Fibroblast of lung (primary cell): ENCODE results near the gene DEPP1. TPM values are rescaled to one million over a fixed set of nuclear protein-coding genes. Genes with fewer than 3 reads are reported as not detected.
A peak's percentile ranks its signal among the peaks of the same experiment; 100 is the strongest.

Experiments
- DNase-seq, 2 donors: peaks; one replicate each; pipeline versions ENCODE4 v3.0.0 to v3.0.0-alpha.2; 2010; ENCODE audit warnings: low read depth in 2 of 2
- H2AFZ ChIP-seq: 2 replicates; pipeline ENCODE4 v1.5.1; 2012; ENCODE audit warnings: low read length, control low read depth, inconsistent platforms
- H3K27ac ChIP-seq: 2 replicates; pipeline ENCODE4 v1.5.1; 2011; ENCODE audit warnings: low read length, control low read depth; ENCODE audit not compliant: insufficient read depth
- H3K27me3 ChIP-seq: 2 replicates; pipeline ENCODE4 v1.5.1; 2011; ENCODE audit warnings: mild to moderate bottlenecking, low read length; ENCODE audit not compliant: control insufficient read depth, insufficient read depth
- H3K36me3 ChIP-seq: 2 replicates; pipeline ENCODE4 v1.5.1; 2011; ENCODE audit warnings: low read length; ENCODE audit not compliant: control insufficient read depth, insufficient read depth
- H3K4me1 ChIP-seq: 2 replicates; pipeline ENCODE4 v1.5.1; 2011; ENCODE audit warnings: low read length; ENCODE audit not compliant: control insufficient read depth, insufficient read depth; ENCODE audit errors: extremely low read depth
- H3K4me2 ChIP-seq: 2 replicates; pipeline ENCODE4 v1.5.1; 2011; ENCODE audit warnings: low read length, control low read depth; ENCODE audit not compliant: insufficient read depth; ENCODE audit errors: extremely low read depth
- H3K4me3 ChIP-seq, 4 experiments: fragments of 200-600 bp in 1 of 4; sonication (generic) in 1 of 4; replicated peaks in 1 of 4; 2 replicates each; pipeline ENCODE4 v1.5.1; 2011 to 2016; ENCODE audit warnings: low read length in 4 of 4, low read depth in 3 of 4, mild to moderate bottlenecking in 3 of 4, control low read depth in 2 of 4, inconsistent platforms in 1 of 4, mixed read lengths in 1 of 4; ENCODE audit not compliant: insufficient read depth in 1 of 4; ENCODE audit errors: control extremely low read depth in 1 of 4
- H3K79me2 ChIP-seq: 2 replicates; pipeline ENCODE4 v1.5.1; 2012; ENCODE audit warnings: mild to moderate bottlenecking, low read length, inconsistent platforms; ENCODE audit not compliant: control insufficient read depth, insufficient read depth
- H3K9ac ChIP-seq: 2 replicates; pipeline ENCODE4 v1.5.1; 2011; ENCODE audit warnings: mild to moderate bottlenecking, low read length, control low read depth; ENCODE audit not compliant: insufficient read depth
- H3K9me3 ChIP-seq: 2 replicates; pipeline ENCODE4 v1.5.1; 2012; ENCODE audit warnings: low read depth, low read length; ENCODE audit not compliant: control insufficient read depth, insufficient read depth
- H4K20me1 ChIP-seq: 2 replicates; pipeline ENCODE4 v1.5.1; 2011; ENCODE audit warnings: low read length; ENCODE audit not compliant: control insufficient read depth, insufficient read depth; ENCODE audit errors: extremely low read depth
- EZH2 ChIP-seq: IDR thresholded peaks from 2 replicates; pipeline ENCODE4 v1.5.1; 2012; ENCODE audit warnings: low read length, control low read depth, mild to moderate bottlenecking; ENCODE audit errors: missing control alignments
- polyA plus RNA-seq, 2 donors: library from polyadenylated mRNA; depleted of rRNA in 1 of 2; stranded (reverse) in 1 of 2; unstranded in 1 of 2; fragments of >200 nt; gene quantifications; 2 replicates each; pipeline ENCODE4 v1.2.1, GENCODE V29; 2011 to 2012; ENCODE audit warnings: missing spikeins in 1 of 2
- total RNA-seq: library from RNA; depleted of rRNA; stranded (reverse); fragments of >200 nt; gene quantifications from 2 replicates; pipeline ENCODE4 v1.2.1, GENCODE V29; 2014
- TF ChIP-seq, protein P1 (sequence below), 2 donors: IDR thresholded peaks in 1 of 2; conservative IDR thresholded peaks in 1 of 2; 1 replicate in 1 of 2; 2 replicates in 1 of 2; pipeline ENCODE4 v1.5.1; 2011 to 2012; ENCODE audit warnings: low read length in 2 of 2, control low read depth in 1 of 2, inconsistent platforms in 1 of 2, low read depth in 1 of 2, mild to moderate bottlenecking in 1 of 2

Gene DEPP1
- total and polyA plus RNA-seq, 2 donors (not counting 1 experiment from before 2014, with no cell fraction given) = 30.3 to 120 TPM

DNA sequence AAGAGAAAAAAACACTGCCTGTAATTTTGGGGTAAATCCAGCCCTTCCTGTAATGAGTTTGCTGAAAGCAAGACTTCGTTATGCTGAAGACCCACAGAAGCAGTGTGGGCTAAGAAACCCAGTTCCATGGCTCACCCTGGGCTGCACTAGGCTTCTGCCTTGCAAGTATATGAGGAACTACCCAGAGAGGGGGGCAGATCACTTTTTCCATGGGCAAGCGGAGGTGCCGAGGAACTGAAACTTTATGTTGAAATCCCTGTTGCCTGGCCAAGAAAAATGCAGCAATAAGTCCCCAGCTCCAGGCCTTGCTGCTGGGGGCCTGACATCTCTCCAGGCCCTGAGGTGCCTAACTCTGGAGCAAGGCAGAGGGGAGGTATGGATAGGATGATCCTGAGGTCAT, 10.5 kb downstream of the DEPP1 start:
- Histone ChIP-seq H3K36me3 (no peaks in the 10 kb centered on the region), H3K27ac (no peak overlapping the region)

DNA sequence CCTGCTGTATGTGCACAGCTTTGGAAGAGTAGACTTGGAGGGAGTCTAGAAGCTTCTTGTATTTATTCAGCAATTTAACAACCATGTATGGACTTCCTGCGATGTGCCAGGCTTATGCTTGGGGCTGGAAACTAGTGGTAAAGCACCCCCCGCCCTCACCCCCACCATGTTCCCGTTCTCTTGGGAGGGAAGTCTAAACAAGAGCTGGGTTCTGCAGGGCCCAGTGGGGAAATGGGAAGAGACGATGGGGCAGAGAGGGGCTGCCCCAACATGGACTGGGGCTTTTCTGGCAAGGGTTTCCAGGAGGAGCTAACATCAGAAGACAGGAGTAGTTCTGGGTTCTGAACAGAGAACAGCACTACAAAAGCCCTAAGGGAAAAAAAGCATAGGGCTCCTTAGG, 11.0 kb downstream of the DEPP1 start:
- Histone ChIP-seq H3K27me3 (no peaks in the 10 kb centered on the region), H3K27ac (no peak overlapping the region), H3K79me2 (no peaks in the 10 kb centered on the region), H3K9me3 (no peaks in the 10 kb centered on the region), H3K36me3 (no peaks in the 10 kb centered on the region), H2AFZ (no peak overlapping the region), H3K4me2 (no peak overlapping the region), H3K9ac (no peak overlapping the region), H4K20me1 (no peaks in the 10 kb centered on the region), H3K4me3 (no peak overlapping the region), H3K4me1 (peaks cover 6% of the 10 kb centered on the region)
- no peak for DNase-seq
- no peak for TF ChIP-seq EZH2
- TF ChIP-seq, protein P1, sequence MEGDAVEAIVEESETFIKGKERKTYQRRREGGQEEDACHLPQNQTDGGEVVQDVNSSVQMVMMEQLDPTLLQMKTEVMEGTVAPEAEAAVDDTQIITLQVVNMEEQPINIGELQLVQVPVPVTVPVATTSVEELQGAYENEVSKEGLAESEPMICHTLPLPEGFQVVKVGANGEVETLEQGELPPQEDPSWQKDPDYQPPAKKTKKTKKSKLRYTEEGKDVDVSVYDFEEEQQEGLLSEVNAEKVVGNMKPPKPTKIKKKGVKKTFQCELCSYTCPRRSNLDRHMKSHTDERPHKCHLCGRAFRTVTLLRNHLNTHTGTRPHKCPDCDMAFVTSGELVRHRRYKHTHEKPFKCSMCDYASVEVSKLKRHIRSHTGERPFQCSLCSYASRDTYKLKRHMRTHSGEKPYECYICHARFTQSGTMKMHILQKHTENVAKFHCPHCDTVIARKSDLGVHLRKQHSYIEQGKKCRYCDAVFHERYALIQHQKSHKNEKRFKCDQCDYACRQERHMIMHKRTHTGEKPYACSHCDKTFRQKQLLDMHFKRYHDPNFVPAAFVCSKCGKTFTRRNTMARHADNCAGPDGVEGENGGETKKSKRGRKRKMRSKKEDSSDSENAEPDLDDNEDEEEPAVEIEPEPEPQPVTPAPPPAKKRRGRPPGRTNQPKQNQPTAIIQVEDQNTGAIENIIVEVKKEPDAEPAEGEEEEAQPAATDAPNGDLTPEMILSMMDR (conservative IDR thresholded peaks at IDR 0.05 in 1 of 2, IDR thresholded peaks at IDR 0.05 in 1 of 2; ENCODE audit: low read depth in 1 of 2, low read length in 2 of 2) = no peak

More for the DNA sequence above, 10.5 kb downstream of the DEPP1 start:
- no peak for TF ChIP-seq EZH2
- TF ChIP-seq, protein P1 (conservative IDR thresholded peaks at IDR 0.05 in 1 of 2, IDR thresholded peaks at IDR 0.05 in 1 of 2; ENCODE audit: low read depth in 1 of 2, low read length in 2 of 2) = no peak
- Histone ChIP-seq H4K20me1 (no peaks in the 10 kb centered on the region), H3K79me2 (no peaks in the 10 kb centered on the region), H3K4me1 (peaks cover 6% of the 10 kb centered on the region), H3K4me3 (no peak overlapping the region), H2AFZ (no peak overlapping the region), H3K9ac (no peak overlapping the region), H3K9me3 (no peaks in the 10 kb centered on the region), H3K27me3 (no peaks in the 10 kb centered on the region), H3K4me2 (peak overlapping the region; percentile 5)
- DNase-seq = peak in 1 of 2 donors; percentile 59

DNA sequence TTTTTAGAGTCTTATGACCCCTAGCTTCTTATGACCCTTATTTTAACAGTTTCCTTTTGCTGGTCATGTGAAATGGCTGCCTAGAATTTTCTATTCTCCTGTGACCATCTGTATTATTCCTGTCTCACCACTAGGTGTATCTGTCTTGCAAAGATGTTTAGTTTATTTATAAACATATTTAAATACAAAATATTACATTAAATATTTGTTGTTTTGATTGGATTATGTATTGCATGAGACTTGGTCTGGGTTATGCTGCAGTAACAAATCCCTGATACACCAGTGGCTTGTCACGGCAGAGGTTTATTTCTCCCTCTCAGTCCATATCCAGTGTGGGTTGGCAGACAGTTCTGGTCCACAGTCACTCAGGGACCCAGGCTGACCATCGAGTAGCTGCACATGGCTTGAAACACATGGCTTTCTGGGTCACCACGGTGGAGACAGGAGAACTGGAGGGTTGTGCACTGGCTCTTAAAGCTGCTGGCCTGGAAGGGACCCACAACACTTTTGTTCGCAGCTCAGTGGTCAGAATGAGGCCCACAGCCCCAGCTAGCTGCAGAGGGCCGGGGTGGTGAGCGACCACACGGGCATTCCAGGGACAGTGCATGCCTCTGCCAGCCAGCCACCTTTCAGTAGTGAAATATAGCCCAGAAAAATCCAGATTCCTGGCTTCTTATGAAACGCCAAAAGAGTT, 11.6 kb downstream of the DEPP1 start:
- TF ChIP-seq EZH2 = no peak
- TF ChIP-seq, protein P1 (conservative IDR thresholded peaks at IDR 0.05 in 1 of 2, IDR thresholded peaks at IDR 0.05 in 1 of 2; ENCODE audit: low read depth in 1 of 2, low read length in 2 of 2) = peak; percentile 1 to 15
- H3K27me3 ChIP-seq = no peaks in the 10 kb centered on the region
- H4K20me1 ChIP-seq = no peaks in the 10 kb centered on the region
- no peak for DNase-seq
- no peak overlapping the region for H3K4me3 ChIP-seq
- H3K9ac ChIP-seq = no peak overlapping the region
- no peaks in the 10 kb centered on the region for H3K9me3 ChIP-seq
- no peaks in the 10 kb centered on the region for H3K36me3 ChIP-seq
- no peak overlapping the region for H2AFZ ChIP-seq
- H3K27ac ChIP-seq = no peak overlapping the region
- H3K4me1 ChIP-seq = peaks cover 6% of the 10 kb centered on the region
- no peaks in the 10 kb centered on the region for H3K79me2 ChIP-seq
- H3K4me2 ChIP-seq = no peak overlapping the region
